Hepatocyte (in vitro differentiated cells): Measurements from ENCODE around the gene KYAT1. TPM values are rescaled to one million over a fixed set of nuclear protein-coding genes. Genes with fewer than 3 reads are reported as not detected.
A peak's percentile ranks its signal among the peaks of the same experiment; 100 is the strongest.

Source experiments
- DNase-seq: peaks from one replicate; pipeline ENCODE4 v3.0.0-alpha.2; 2016; ENCODE audit warnings: low spot score
- H2AFZ ChIP-seq: fragments of 200-600 bp; sonication (generic); 2 replicates; pipeline ENCODE4 v1.6.0; 2016; ENCODE audit warnings: antibody characterized with exemption, mild to moderate bottlenecking
- H3K27ac ChIP-seq: fragments of 200-600 bp; sonication (generic); 2 replicates; pipeline ENCODE4 v1.5.1; 2016; ENCODE audit warnings: mild to moderate bottlenecking
- H3K27me3 ChIP-seq: fragments of 200-600 bp; sonication (generic); 2 replicates; pipeline ENCODE4 v1.6.1; 2016
- H3K36me3 ChIP-seq: fragments of 200-600 bp; sonication (generic); replicated peaks from 2 replicates; pipeline ENCODE4 v1.5.1; 2016; ENCODE audit warnings: low read depth; ENCODE audit not compliant: insufficient read depth
- H3K4me1 ChIP-seq: fragments of 200-600 bp; sonication (generic); 2 replicates; pipeline ENCODE4 v1.5.1; 2016; ENCODE audit warnings: mild to moderate bottlenecking, moderate library complexity; ENCODE audit not compliant: insufficient read depth
- H3K4me2 ChIP-seq: fragments of 200-600 bp; sonication (generic); 2 replicates; pipeline ENCODE4 v1.6.0; 2016
- H3K4me3 ChIP-seq: fragments of 200-600 bp; sonication (generic); 2 replicates; pipeline ENCODE4 v1.5.1; 2016; ENCODE audit warnings: mild to moderate bottlenecking
- H3K79me2 ChIP-seq: fragments of 200-600 bp; sonication (generic); 2 replicates; pipeline ENCODE4 v1.6.0; 2017; ENCODE audit warnings: mild to moderate bottlenecking
- H3K9me2 ChIP-seq: fragments of 200-600 bp; sonication (generic); replicated peaks from 2 replicates; pipeline ENCODE4 v1.6.0; 2017; ENCODE audit warnings: mild to moderate bottlenecking; ENCODE audit not compliant: insufficient read depth
- H3K9me3 ChIP-seq: fragments of 200-600 bp; sonication (generic); 2 replicates; pipeline ENCODE4 v1.5.1; 2016; ENCODE audit warnings: low read depth, mild to moderate bottlenecking
- H4K20me1 ChIP-seq: fragments of 200-600 bp; sonication (generic); 2 replicates; pipeline ENCODE4 v1.6.0; 2016; ENCODE audit warnings: mild to moderate bottlenecking; ENCODE audit not compliant: insufficient read depth, poor library complexity, severe bottlenecking
- EZH2 ChIP-seq: fragments of 200-600 bp; sonication (generic); IDR thresholded peaks from 2 replicates; pipeline ENCODE4 v1.6.1; 2016; ENCODE audit warnings: antibody characterized with exemption, mild to moderate bottlenecking, borderline replicate concordance
- EZH2phosphoT487 ChIP-seq: fragments of 200-600 bp; sonication (generic); IDR thresholded peaks from one replicate; pipeline ENCODE4 v1.6.1; 2018; ENCODE audit warnings: antibody characterized with exemption, mild to moderate bottlenecking, low read depth, moderate library complexity; ENCODE audit not compliant: unreplicated experiment, severe bottlenecking
- WGBS: methylation state at CpG from one replicate; pipeline ENCODE4 v1.1.6; 2016; ENCODE audit warnings: low lambda C conversion rate; ENCODE audit errors: missing lambda C conversion rate; 5-methylcytosine and 5-hydroxymethylcytosine counted together
- polyA plus RNA-seq: library from polyadenylated mRNA; unstranded; fragments of >200 nt; fragmentation: Nextera tagmentation; extraction: Ambion mirVana; gene quantifications from 2 replicates; pipeline ENCODE4 v1.2.1, GENCODE V29; 2016
- total RNA-seq: library from RNA; depleted of rRNA; stranded (reverse); fragments of >200 nt; gene quantifications from 2 replicates; pipeline ENCODE4 v1.2.3, GENCODE V29; 2014
- TF ChIP-seq, protein P1 (sequence below): fragments of 200-600 bp; sonication (generic); IDR thresholded peaks from 2 replicates; pipeline ENCODE4 v1.5.1; 2016; ENCODE audit warnings: antibody characterized with exemption, mild to moderate bottlenecking; ENCODE audit not compliant: poor library complexity

The KYAT1 gene
- total and polyA plus RNA-seq, 2 experiments from 2014 or later, result 5.1 to 8.7 TPM

DNA sequence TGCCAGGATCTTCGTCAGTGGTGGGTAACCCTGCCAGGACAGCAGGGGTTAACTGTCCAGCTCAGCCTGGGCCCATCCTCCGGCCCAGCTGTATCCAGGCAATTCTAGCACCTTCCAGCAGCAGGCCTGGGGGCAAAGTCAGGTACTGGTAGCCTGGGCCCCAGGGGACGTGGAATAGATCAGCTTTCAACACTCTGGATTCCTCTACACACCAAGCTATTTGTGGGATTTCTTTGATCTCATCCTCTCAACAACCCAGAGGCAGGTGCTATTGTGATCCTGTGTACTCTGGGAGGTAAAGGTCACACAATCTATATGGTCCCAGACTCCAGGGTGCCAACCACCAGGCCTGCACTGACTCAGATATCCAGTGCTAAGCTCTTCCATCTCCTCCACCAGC lies 43.4 kb downstream of the KYAT1 start:
- Histone ChIP-seq H3K9me2 (no peaks in the 10 kb centered on the region), H3K9me3 (no peaks in the 10 kb centered on the region), H4K20me1 (no peaks in the 10 kb centered on the region), H3K4me2 (no peak overlapping the region), H3K27ac (peak overlapping the region; percentile 51), H2AFZ (no peak overlapping the region), H3K27me3 (no peaks in the 10 kb centered on the region), H3K36me3 (no peaks in the 10 kb centered on the region), H3K4me3 (no peak overlapping the region), H3K4me1 (no peaks in the 10 kb centered on the region), H3K79me2 (no peaks in the 10 kb centered on the region)
- DNase-seq, result peak; percentile 28
- WGBS, result 51% methylated on average over 3 of the region's 3 CpGs
- TF ChIP-seq EZH2phosphoT487 (no peak), EZH2 (no peak)
- TF ChIP-seq, protein P1, sequence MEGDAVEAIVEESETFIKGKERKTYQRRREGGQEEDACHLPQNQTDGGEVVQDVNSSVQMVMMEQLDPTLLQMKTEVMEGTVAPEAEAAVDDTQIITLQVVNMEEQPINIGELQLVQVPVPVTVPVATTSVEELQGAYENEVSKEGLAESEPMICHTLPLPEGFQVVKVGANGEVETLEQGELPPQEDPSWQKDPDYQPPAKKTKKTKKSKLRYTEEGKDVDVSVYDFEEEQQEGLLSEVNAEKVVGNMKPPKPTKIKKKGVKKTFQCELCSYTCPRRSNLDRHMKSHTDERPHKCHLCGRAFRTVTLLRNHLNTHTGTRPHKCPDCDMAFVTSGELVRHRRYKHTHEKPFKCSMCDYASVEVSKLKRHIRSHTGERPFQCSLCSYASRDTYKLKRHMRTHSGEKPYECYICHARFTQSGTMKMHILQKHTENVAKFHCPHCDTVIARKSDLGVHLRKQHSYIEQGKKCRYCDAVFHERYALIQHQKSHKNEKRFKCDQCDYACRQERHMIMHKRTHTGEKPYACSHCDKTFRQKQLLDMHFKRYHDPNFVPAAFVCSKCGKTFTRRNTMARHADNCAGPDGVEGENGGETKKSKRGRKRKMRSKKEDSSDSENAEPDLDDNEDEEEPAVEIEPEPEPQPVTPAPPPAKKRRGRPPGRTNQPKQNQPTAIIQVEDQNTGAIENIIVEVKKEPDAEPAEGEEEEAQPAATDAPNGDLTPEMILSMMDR, result no peak

DNA sequence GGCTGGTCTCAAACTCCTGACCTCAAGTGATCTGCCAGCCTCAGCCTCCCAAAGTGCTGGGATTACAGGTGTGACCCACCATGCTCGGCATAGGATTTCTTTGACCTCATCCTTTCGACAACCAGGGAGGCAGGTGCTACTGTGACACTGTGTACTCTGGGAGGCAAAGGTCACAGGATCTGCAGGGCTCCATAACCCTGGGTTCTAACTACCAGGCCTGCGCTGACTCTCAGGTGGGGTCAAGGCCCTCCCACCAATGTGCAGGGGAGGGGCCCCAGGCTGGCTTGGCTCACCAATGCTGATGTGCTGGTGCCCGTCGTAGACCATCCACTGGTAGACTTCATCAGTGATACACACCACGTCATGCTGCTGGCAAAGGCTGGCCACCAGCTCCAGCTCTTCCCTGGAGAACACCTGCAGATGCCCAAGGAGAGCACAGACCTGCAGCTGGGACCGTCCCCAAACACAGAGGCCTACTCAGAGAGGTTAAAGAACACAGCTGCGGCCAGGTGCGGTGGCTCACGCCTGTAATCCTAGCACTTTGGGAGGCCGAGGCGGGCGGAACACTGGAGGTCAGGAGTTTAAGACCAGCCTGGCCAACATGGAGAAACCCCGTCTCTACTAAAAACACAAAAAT lies 45.1 kb downstream of the KYAT1 start:
- no peak for DNase-seq
- Histone ChIP-seq H3K4me2 (no peak overlapping the region), H3K9me3 (no peaks in the 10 kb centered on the region), H3K27me3 (no peaks in the 10 kb centered on the region), H3K27ac (no peak overlapping the region), H4K20me1 (no peaks in the 10 kb centered on the region), H3K9me2 (no peaks in the 10 kb centered on the region), H3K79me2 (no peaks in the 10 kb centered on the region), H3K36me3 (no peaks in the 10 kb centered on the region), H3K4me3 (no peak overlapping the region), H3K4me1 (no peaks in the 10 kb centered on the region), H2AFZ (no peak overlapping the region)
- TF ChIP-seq, protein P1, result no peak
- TF ChIP-seq EZH2phosphoT487 (no peak), EZH2 (no peak)
- 91% methylated on average over 14 of the region's 14 CpGs for WGBS

DNA sequence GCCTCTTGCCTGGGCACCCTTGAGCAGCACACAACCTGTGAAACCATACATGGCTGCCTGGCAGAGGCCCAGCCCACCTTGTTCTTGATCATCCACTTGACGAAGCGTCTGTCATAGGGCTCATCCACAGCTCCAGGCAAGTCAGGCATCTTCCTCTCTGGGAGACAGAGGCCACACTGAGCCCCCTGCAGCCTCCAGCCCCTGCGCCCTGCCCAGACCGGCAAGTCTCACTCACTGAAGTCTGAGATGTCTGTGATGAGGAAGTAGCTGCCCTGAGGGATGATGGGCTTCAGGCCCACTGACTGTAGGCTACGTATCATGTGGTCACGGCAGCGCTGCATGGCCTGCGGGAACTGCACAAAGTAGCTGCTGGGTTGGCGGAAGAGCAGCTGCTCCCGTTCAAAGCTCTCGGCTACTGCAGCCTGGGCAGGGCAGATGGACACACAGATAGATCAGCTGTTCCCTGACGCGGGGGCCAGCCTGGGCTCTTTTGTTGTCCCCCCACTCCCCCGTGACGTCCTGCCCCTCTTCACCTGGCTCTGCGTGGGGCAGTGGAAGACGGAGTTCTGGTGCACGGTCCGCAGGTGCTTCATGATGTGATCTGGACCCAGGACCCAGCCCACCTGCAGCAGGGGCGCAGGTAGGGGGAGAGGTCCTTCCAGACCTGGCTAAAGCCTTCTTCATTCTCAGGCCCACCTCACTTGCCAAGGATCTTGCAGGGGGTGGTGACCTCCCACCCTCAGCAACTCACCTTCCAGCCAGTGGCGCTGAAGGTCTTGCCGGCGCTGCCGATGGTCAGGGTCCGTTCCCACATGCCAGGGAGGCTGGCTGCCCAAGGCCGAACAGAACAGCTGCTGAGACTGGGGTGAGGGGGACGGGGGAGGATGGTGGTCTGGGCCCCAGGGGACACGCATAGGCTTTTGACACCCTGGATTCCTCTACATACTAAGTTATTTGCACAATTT lies 46.2 kb downstream of the KYAT1 start:
- no peaks in the 10 kb centered on the region for H3K79me2 ChIP-seq
- H3K4me1 ChIP-seq, result no peaks in the 10 kb centered on the region
- DNase-seq, result no peak
- H3K9me2 ChIP-seq, result no peaks in the 10 kb centered on the region
- H3K27me3 ChIP-seq, result no peaks in the 10 kb centered on the region
- H3K4me2 ChIP-seq, result no peak overlapping the region
- no peaks in the 10 kb centered on the region for H3K9me3 ChIP-seq
- no peak overlapping the region for H3K4me3 ChIP-seq
- H3K36me3 ChIP-seq, result no peaks in the 10 kb centered on the region
- no peak for TF ChIP-seq EZH2phosphoT487
- TF ChIP-seq, protein P1, result no peak
- no peak for TF ChIP-seq EZH2
- H2AFZ ChIP-seq, result no peak overlapping the region
- no peak overlapping the region for H3K27ac ChIP-seq
- WGBS, result 96% methylated on average over 28 of the region's 28 CpGs
- H4K20me1 ChIP-seq, result no peaks in the 10 kb centered on the region
